Measurements from ENCODE around the gene DMAC2. TPM values are rescaled to one million over a fixed set of nuclear protein-coding genes. Genes with fewer than 3 reads are reported as not detected.
A peak's percentile ranks its signal among the peaks of the same experiment; 100 is the strongest.

The DMAC2 gene
- total and polyA plus RNA-seq, 2 of the 13 experiments (the other 11 are each of a cell fraction or from before 2014, with no cell fraction given) = 39.0 to 66.0 TPM

DNA sequence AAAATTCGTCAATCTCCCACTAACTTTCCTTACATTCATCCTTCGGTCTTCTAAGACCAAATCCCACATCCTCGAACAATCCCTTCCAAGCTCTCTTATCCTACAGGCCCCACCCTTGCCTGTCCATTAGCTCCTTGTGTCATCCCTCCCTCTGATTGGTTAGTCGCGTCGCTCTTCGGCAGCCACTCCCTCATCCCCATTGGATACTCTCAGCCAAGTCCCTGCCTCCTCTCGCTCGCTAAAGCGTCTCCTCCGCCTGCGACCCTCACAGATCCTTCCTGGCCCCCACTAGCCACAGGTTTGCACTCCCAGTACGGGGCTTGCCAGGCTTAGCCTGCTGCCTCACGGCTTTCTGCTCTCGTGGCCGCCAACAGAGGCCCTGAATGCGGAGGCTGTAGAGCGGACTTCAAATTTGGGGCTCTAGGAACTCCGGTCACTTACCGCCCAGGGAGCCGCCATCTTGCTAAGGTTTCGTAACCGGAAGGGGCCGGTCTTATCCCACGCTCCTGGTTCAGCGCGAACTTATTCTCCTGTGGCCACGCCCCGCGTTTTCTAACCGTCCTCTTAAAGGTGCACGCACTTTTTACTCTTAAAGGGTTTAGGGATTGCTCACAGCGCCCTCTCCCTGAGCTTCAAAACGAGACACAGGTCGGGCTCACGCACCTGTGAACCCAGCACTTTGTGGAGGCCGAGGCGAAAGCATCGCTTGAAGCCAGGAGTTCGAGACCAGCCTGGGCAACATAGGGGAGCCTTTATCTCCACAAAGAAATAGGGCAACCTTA, at the start of gene DMAC2 (continued):
- TF ChIP-seq, protein P1, sequence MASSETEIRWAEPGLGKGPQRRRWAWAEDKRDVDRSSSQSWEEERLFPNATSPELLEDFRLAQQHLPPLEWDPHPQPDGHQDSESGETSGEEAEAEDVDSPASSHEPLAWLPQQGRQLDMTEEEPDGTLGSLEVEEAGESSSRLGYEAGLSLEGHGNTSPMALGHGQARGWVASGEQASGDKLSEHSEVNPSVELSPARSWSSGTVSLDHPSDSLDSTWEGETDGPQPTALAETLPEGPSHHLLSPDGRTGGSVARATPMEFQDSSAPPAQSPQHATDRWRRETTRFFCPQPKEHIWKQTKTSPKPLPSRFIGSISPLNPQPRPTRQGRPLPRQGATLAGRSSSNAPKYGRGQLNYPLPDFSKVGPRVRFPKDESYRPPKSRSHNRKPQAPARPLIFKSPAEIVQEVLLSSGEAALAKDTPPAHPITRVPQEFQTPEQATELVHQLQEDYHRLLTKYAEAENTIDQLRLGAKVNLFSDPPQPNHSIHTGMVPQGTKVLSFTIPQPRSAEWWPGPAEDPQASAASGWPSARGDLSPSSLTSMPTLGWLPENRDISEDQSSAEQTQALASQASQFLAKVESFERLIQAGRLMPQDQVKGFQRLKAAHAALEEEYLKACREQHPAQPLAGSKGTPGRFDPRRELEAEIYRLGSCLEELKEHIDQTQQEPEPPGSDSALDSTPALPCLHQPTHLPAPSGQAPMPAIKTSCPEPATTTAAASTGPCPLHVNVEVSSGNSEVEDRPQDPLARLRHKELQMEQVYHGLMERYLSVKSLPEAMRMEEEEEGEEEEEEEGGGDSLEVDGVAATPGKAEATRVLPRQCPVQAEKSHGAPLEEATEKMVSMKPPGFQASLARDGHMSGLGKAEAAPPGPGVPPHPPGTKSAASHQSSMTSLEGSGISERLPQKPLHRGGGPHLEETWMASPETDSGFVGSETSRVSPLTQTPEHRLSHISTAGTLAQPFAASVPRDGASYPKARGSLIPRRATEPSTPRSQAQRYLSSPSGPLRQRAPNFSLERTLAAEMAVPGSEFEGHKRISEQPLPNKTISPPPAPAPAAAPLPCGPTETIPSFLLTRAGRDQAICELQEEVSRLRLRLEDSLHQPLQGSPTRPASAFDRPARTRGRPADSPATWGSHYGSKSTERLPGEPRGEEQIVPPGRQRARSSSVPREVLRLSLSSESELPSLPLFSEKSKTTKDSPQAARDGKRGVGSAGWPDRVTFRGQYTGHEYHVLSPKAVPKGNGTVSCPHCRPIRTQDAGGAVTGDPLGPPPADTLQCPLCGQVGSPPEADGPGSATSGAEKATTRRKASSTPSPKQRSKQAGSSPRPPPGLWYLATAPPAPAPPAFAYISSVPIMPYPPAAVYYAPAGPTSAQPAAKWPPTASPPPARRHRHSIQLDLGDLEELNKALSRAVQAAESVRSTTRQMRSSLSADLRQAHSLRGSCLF (CRISPR knock-in tag; IDR thresholded peaks at IDR 0.05; ENCODE audit: borderline replicate concordance) = no peak
- TF ChIP-seq RCOR2 (CRISPR knock-in tag; IDR thresholded peaks at IDR 0.05) (peak; percentile 53), MED8 (CRISPR knock-in tag; IDR thresholded peaks at IDR 0.05; ENCODE audit: insufficient replicate concordance) (no peak), ZNF430 (CRISPR knock-in tag; IDR thresholded peaks at IDR 0.05) (0 out of 2 replicates have a peak, but pooled peaks have one; percentile 68), ZBTB1 (CRISPR knock-in tag; IDR thresholded peaks at IDR 0.05; ENCODE audit: borderline replicate concordance) (no peak), RXRA (CRISPR knock-in tag; IDR thresholded peaks at IDR 0.05) (0 out of 2 replicates have a peak, but pooled peaks have one; percentile 30), HOXA3 (CRISPR knock-in tag; IDR thresholded peaks at IDR 0.05) (peak; percentile 85), NFYC (CRISPR knock-in tag; IDR thresholded peaks at IDR 0.05) (peak; percentile 88), ZNF792 (CRISPR knock-in tag; IDR thresholded peaks at IDR 0.05) (peak; percentile 58; the same call in 1 of the 2 replicates), TEAD2 (CRISPR knock-in tag; IDR thresholded peaks at IDR 0.05) (no peak), PHF20 (CRISPR knock-in tag; IDR thresholded peaks at IDR 0.05) (peak; percentile 89), ZNF816 (CRISPR knock-in tag; IDR thresholded peaks at IDR 0.05; ENCODE audit: borderline replicate concordance) (peak; percentile 68; the same call in 1 of the 2 replicates), PTBP1 (IDR thresholded peaks at IDR 0.05; ENCODE audit: low read depth, low read length, poor library complexity, severe bottlenecking) (no peak), HNRNPUL1 (IDR thresholded peaks at IDR 0.05; ENCODE audit: low read depth, low read length) (no peak), SAP130 (CRISPR knock-in tag; IDR thresholded peaks at IDR 0.05; ENCODE audit: low read depth) (peak; percentile 86; the same call in 1 of the 2 replicates)
- TF ChIP-seq, protein P2, sequence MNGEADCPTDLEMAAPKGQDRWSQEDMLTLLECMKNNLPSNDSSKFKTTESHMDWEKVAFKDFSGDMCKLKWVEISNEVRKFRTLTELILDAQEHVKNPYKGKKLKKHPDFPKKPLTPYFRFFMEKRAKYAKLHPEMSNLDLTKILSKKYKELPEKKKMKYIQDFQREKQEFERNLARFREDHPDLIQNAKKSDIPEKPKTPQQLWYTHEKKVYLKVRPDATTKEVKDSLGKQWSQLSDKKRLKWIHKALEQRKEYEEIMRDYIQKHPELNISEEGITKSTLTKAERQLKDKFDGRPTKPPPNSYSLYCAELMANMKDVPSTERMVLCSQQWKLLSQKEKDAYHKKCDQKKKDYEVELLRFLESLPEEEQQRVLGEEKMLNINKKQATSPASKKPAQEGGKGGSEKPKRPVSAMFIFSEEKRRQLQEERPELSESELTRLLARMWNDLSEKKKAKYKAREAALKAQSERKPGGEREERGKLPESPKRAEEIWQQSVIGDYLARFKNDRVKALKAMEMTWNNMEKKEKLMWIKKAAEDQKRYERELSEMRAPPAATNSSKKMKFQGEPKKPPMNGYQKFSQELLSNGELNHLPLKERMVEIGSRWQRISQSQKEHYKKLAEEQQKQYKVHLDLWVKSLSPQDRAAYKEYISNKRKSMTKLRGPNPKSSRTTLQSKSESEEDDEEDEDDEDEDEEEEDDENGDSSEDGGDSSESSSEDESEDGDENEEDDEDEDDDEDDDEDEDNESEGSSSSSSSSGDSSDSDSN (CRISPR knock-in tag; IDR thresholded peaks at IDR 0.05) = 0 out of 2 replicates have a peak, but pooled peaks have one; percentile 37
- TF ChIP-seq, protein P3, sequence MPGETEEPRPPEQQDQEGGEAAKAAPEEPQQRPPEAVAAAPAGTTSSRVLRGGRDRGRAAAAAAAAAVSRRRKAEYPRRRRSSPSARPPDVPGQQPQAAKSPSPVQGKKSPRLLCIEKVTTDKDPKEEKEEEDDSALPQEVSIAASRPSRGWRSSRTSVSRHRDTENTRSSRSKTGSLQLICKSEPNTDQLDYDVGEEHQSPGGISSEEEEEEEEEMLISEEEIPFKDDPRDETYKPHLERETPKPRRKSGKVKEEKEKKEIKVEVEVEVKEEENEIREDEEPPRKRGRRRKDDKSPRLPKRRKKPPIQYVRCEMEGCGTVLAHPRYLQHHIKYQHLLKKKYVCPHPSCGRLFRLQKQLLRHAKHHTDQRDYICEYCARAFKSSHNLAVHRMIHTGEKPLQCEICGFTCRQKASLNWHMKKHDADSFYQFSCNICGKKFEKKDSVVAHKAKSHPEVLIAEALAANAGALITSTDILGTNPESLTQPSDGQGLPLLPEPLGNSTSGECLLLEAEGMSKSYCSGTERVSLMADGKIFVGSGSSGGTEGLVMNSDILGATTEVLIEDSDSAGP (CRISPR knock-in tag; IDR thresholded peaks at IDR 0.05; ENCODE audit: borderline replicate concordance) = peak; percentile 100
- TF ChIP-seq, protein P4, sequence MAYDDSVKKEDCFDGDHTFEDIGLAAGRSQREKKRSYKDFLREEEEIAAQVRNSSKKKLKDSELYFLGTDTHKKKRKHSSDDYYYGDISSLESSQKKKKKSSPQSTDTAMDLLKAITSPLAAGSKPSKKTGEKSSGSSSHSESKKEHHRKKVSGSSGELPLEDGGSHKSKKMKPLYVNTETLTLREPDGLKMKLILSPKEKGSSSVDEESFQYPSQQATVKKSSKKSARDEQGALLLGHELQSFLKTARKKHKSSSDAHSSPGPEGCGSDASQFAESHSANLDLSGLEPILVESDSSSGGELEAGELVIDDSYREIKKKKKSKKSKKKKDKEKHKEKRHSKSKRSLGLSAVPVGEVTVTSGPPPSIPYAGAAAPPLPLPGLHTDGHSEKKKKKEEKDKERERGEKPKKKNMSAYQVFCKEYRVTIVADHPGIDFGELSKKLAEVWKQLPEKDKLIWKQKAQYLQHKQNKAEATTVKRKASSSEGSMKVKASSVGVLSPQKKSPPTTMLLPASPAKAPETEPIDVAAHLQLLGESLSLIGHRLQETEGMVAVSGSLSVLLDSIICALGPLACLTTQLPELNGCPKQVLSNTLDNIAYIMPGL (CRISPR knock-in tag; IDR thresholded peaks at IDR 0.05; ENCODE audit: borderline replicate concordance in 1 of 2, low read depth in 1 of 2) = peak; percentile 63 to 82; a peak in 3 of 4 replicates

All from HepG2 (cell line).